Stimulated activated CD8-positive, alpha-beta memory T cell treated with anti-CD3 and anti-CD28 coated beads, Interleukin-4, amount 100 ng/mL, for 48 hours (primary cell): Measurements from ENCODE around the gene CCDC33.

Experiments
- DNase-seq: peaks from one replicate; pipeline ENCODE4 v3.0.0-alpha.2; 2020

Gene CCDC33

GRCh38 chr15:74317820-74318375, 81.8 kb downstream of the CCDC33 start:
- DNase-seq = no peak

GRCh38 chr15:74318376-74319137, 82.4 kb downstream of the CCDC33 start:
- peak; percentile 34 for DNase-seq

DNA sequence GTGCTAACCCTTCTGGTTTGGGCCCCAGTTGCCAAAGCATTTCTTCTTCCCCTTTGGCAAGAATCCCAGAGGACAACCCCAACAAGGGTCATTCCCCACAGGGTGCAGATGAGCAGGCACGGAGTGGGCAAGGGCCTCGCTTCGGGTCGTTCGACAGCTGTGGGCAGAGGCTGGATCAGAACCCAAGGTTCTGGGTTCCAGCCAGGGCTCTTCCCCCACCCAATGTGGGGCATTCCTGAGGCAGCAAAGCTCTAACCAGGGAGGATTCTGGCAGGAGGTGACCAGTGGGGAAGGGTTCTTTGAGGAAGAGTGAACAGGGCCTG, 83.0 kb downstream of the CCDC33 start:
- no peak for DNase-seq

DNA sequence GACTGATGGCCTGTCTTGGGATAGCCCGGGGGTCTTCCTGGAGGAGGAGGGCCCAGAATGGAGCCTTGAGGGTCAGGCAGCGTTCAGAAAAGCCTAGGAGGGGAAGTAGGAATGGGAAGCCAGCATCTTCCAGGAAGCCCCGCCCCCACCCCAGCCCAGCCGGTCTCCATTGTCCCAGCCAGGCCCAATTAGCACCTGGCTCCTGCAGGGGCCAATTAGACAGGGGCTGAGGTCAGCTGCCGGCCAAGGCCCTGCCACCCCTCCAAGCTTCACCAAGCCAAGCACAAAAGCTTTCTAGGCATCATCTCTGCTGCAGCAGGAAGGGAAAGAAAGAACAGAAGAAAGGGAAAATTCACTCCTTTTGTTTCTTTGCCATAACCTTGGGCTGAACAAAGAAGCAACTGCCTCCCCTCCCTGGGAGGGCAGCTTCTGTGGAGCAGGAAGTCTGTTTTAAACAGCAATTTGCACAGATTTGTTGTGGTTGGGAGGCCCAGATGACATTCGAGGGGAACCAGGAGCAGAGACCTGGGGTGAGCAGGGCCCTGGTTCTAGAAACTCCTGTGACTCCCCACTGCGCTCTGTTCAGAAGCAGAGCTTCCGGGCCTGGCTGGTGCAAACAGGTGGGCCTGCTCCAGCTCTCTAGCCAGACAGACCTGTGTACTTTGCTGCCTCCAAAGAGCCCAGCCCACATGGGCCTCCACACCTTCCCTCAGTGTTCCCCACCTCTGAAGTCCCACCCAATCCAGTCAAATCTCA, 83.6 kb downstream of the CCDC33 start:
- no peak for DNase-seq

GRCh38 chr15:74320352-74321247, 84.5 kb downstream of the CCDC33 start:
- peak; percentile 69 for DNase-seq

DNA sequence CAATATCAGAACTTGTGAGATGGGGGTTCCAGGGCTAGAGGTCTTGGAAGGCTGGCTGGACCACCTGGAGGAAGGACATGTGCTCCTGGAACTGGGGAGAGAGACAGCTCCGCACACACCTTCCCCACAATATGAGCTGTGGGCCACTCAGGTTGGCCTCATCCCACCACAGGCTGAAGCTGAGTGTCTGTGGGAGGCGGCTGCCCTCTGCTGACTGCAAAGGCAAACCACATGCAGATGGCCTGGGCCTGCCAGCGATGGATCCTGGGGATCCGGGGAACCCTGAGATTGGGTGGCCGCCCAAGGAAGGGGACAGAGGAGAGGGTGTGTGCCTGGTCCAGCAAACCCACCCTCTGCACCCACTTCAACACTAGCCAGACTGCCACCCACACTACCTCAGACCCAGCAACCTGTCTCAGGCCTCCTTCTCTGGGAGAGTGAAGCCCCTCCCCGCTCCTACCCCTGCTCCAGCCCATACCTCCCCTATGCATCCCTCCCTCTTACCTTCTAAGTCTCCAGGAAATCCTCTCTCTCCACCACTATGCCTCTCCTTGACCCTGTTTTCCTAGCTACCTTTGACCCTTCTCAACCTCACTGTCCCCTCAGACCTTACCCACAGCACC, 86.5 kb downstream of the CCDC33 start:
- DNase-seq = peak; percentile 76

GRCh38 chr15:74324714-74325113, 88.6 kb downstream of the CCDC33 start:
- DNase-seq = no peak

DNA sequence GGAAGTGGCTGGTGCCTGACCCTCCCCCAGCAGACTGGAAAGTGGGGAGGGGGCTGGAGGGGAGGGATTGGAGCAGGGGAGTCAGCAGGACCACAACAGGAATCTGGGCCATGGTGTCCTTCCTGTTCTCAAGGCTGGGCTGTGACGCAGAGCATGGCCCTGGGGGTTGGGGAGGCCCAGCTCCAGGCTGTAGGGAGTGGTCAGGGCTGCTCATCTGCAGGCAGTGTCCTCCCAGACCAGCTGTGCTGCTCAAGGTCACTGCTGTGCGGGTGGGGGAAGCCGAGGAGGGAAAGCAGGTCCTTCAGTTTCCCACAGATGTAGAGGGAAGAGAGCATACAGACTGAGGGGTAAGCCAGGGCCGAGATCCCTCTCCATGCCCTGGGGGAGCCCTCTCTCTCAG, 90.6 kb downstream of the CCDC33 start:
- DNase-seq = no peak

DNA sequence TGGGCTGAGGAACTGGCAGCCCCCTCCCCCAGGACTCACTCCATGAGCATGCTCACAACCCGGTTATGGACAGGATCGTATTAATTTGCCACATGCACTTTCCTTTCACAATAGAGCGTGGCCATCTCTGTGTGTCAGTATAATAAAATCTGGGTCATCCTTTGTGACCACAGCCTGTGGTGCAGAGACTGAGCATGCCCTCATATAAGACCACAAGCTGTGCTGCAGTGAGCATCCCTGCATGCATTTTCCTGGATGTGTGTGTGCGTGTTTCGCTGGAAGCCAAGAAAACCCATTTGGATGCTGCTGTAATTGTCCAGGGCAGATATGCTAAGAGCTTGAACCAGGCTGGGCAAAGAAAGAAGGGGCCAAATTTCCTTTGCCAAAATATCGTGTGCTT, 91.6 kb downstream of the CCDC33 start:
- no peak for DNase-seq

- no peak for DNase-seq
Observed at GRCh38 chr15:74328331-74329056, 92.4 kb downstream of the CCDC33 start.

- no peak for DNase-seq
Observed at GRCh38 chr15:74330861-74331408, 94.8 kb downstream of the CCDC33 start.

DNA sequence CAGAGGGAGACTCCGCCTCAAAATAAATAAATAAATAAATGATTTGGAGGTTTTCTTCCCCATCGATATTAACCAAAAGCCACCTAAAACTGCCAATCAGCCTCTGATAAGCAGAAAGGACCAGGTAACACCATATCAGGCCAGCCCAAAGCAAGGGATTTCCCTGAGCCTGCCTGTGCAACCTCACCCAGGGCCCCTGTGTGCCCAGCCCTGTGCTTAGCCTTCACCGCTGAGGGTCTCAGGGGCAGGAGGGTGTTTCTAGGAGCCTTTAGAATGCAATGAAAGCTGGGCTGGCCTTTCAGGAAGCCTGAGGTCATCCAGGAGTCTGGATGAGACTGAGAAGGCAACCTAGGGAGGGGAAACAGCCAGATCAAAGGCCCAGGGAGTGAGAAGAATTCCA, 95.9 kb downstream of the CCDC33 start:
- DNase-seq = no peak

GRCh38 chr15:74332611-74333010, 96.5 kb downstream of the CCDC33 start:
- DNase-seq = no peak

DNA sequence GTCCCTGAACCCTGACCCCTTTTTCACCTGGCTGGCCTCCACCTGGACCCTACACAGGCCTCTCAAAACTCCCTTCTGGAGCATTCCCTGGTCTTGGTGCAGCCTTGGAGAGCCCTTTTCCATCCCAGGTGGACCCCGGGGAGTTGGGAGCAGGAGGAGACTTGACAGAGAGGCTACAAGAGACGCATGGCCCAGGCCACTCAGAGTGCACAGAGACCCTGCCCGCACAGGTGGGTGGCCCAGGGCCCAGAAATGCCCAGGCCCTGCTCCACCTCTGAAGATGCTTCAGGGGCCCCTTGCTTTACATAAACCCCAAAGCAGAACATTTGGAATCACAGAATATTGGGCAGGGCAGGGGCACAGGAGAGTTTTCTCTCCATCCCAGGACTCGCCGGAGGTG, 97.0 kb downstream of the CCDC33 start:
- no peak for DNase-seq

DNA sequence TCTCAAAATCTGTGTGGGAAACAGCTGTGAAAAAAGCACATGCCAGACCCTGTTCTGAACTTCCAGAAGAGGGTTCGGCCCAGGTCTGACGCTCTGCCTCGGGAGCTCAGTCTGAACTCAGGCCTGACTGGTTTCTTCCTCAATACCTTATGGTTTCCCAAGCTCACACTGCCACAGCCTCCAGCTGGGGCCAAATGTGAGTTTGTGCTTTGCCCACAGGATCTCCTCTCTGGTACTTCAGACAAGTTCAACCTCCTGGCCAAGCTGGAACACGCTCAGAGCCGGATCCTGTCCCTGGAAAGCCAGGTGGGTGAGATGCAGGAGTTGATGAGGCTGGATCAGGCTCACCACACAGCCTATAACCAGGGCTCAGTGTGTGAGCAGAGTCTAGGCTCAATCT, 97.5 kb downstream of the CCDC33 start:
- DNase-seq = no peak

DNA sequence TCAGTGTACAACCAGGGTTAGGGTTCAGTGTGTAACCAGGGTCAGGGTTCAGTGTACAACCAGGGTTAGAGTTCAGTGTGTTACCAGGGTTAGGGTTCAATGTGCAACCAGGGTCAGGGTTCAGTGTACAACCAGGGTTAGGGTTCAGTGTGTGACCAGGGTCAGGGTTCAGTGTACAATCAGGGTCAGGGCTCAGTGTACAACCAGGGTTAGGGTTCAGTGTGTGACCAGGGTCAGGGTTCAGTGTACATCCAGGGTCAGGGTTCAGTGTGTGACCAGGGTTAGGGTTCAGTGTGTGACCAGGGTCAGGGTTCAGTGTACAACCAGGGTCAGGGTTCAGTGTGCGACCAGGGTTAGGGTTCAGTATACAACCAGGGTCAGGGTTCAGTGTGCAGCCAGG, 98.0 kb downstream of the CCDC33 start:
- no peak for DNase-seq

DNA sequence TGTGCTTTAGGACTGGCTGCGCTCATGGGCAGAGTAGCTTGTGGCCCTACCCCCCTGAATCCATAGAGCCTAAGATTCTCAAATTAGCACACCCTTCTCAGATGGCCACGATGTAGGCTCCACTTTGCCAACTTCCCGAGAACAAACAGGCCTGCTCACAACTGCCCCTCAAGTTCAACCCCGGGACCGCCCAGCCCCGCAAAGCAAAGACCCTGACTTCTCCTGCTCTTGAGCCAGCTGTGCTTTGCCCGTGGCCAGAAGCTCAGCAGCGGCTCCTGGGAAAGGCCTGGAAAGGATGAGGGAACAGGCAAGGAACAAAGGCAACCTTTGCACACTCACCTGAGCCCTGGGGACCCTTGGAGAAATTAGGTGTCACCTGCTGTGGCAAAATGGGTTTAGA, 99.3 kb downstream of the CCDC33 start:
- no peak for DNase-seq

DNA sequence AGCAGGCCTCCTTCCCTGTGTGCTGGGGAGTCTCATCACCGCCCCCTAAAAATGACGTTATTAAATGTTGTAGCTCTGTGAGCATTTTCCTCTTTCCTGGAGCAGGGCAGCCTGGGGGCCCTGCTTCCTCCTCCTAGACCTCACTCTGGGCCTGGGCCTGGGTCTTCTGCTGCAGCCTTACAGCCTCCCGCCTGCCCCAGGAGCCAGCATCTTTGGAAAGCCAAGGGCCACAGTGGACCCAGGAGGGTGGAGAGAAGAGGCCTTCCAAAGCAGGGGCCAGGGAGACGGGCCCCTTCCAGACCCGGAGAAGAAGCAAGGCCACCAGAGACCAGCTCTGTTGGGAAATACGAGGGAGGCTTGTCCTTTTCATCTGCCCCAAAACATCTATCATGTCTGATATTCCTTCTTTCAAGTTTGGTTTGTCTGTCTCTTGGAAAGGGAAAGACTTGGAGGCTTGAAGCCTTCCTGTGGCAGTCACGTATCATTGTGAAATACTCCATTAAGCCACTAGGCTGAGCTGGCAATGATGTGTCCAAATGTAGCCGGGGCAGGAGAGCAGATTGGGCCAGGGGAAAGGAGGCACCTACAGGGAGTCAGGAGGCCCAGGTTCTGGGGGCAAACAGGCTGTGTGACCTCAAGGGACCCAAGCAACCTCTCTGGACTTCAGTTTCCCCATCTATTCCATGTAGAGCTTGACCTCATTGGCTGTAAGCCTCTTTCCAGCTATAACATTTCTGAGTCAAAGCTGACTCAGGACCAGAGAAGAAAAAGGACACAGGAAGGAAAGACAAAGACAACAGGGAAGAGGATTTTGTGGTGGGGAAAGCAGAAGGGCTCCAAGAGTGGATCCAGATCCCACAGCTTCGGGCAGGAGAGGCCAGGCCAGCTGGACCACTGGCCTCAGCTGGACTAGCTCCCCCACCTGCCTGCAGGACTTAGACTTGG, 100.2 kb downstream of the CCDC33 start:
- no peak for DNase-seq

GRCh38 chr15:74337146-74337545, 101.0 kb downstream of the CCDC33 start:
- DNase-seq = no peak

- no peak for DNase-seq
Observed at GRCh38 chr15:74337607-74338211, 101.6 kb downstream of the CCDC33 start.
